Epidermal melanocyte (primary cell): ENCODE measurements around the gene PAPLN.
A peak's percentile ranks its signal among the peaks of the same experiment; 100 is the strongest.

Source experiments
- DNase-seq: peaks from one replicate; pipeline ENCODE4 v3.0.0; 2011; ENCODE audit warnings: low spot score; ENCODE audit not compliant: insufficient read length

PAPLN gene

DNA sequence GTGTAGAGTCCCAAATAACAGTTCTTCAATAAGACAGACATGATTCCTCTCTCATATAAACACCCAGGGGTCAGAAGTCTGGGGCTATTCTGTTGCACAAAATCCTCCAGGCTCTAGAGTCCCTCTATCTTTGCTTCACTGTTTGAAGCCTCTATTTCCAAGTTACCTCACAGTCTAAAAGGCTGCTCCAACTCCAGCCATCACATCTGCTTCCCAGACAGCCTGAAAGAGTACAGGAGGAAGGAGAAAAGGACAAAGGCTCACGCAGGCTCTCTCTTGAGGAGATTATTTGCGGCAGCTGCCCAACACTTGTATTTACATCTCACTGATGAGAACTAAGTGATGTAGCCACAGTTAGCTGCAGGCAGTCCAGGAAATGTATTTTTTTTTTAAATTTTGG is 6.4 kb downstream of the PAPLN start:
- no peak for DNase-seq

- no peak for DNase-seq
Measured at GRCh38 chr14:73244541-73245290, 7.4 kb downstream of the PAPLN start.

GRCh38 chr14:73245480-73246325 is 8.4 kb downstream of the PAPLN start:
- DNase-seq = peak; percentile 82

DNA sequence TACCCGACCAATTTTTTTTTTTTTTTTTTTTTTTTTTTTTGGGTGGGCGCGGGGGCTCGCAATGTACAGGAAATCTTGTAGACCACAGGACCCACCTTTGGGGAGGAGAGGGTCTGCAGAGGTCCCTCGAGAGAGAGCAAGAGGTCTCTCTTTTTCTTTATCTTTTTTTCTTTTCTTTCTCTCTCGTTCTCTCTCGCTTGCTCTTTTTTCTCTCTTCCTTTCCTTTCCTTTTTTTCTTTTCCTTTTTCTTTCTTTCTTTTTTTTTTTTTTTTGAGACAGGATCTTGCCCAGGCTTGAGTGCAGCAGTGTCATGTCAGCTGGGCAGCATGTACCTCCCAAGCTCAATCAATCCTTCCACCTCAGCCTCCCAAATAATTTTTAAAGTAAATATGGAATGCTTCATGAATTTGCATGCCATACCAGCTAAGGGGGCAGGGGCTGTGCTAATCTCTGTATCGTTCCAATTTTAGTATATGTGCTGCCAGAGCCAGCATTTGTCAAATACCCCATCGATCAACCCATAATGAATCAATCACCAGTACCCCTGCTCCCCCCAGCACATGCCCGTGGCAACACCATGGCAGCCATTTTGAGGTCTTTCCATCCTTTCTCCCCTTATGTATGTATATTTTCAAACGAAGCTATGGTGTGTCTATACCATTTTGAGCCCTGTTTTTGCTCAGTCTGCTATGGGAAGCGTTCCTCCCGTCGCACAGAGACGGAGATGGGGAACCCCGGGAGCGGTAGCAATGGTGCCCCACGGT is 9.3 kb downstream of the PAPLN start:
- no peak for DNase-seq

DNA sequence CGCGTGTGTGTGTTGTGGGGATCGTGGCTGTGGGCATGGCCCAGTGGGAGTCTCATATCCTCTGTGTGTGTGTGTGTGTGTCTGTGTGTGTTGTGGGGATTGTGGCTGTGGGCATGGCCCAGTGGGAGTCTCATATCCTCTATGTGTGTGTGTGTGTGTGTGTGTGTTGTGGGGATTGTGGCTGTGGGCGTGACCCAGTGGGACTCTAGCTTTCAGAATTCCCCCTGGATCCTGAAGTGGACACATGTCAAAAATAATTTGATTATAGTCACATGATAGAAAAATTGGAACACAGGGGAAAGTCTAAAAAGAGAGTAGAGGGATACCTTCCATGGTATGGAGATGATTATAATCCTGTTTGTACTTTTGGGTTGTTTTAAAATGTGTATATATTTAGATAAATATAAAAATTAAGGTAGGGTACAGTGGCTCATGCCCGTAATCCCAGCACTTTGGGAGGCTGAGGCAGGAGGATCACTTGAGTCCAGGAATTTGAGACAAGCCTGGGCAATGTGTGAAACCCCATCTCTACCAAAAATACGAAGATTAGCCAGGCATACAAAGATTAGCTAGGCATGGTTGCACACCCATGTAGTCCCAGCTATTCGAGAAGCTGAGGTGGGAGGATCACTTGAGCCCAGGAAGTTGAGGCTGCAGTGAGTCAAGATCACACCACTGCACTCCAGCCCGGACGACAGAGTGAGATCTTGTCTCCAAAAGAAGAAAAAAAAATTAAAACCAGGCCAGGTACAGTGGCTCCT is 11.0 kb downstream of the PAPLN start:
- no peak for DNase-seq

- no peak for DNase-seq
Measured at GRCh38 chr14:73249108-73249507, 11.8 kb downstream of the PAPLN start.

DNA sequence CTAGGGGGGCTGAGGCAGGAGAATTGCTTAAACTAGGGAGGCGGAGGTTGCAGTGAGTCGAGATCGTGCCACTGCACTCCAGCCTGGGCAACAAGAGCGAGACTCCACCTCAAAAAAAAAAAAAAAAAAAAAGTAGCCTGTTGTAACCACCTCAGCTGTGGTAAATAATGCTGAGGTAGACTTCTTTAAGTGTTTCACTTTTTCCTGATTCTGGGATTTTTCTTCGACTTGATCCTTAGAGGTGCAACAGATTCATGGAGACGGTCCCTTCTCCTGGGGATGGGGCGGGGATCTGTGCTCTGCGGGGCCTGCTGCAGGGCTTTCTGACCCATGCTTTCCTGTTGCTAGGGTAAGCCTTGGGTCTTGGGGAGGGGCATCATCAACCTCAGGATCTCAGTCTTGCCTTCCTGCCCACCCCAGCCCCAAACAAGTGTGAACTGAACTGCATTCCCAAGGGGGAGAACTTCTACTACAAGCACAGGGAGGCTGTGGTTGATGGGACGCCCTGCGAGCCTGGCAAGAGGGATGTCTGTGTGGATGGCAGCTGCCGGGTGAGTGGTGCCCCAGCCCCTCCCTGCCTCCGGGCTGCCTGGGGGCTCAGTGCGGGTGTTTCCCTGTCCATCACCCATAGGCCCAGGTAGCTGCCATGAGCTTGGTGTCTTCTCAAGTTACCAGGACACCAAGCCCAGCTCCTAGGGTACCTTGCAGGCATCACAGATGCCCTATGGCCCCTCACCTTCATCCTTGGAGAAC is 12.4 kb downstream of the PAPLN start:
- DNase-seq = no peak

- no peak for DNase-seq
Measured at GRCh38 chr14:73250317-73250713, 13.0 kb downstream of the PAPLN start.

DNA sequence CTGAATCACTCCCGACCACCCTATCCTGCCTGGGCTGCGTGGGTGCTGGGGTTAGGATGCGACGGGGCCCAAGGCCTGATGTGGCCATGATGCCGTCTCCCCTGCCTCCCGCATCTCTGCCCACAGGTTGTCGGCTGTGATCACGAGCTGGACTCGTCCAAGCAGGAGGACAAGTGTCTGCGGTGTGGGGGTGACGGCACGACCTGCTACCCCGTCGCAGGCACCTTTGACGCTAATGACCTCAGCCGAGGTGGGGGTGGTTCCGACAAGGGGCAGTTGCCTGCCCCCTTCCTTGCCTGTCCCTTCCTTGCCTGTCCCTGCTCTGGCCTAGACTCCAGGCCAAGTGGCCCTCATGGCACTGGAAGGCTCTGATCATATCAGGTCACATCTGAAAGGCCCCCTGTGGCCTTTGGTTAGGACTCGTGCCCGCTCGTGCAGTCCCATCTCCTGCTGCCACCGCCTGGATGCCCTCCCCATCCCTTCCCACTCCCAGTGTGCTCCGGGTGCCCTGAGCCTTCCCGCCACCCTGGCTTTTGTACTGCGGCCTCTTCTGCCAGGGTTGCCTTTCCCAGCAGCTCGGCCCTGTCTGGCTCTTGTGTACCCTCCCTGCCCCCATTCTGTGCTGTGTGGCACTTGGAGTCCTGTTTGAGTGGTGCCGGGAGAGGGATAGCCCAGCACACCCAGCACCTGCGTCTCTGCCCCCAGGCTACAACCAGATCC is 13.6 kb downstream of the PAPLN start:
- no peak for DNase-seq

- no peak for DNase-seq
Measured at GRCh38 chr14:73251516-73252215, 14.4 kb downstream of the PAPLN start.

- DNase-seq = no peak
Measured at GRCh38 chr14:73252491-73253322, 15.4 kb downstream of the PAPLN start.

DNA sequence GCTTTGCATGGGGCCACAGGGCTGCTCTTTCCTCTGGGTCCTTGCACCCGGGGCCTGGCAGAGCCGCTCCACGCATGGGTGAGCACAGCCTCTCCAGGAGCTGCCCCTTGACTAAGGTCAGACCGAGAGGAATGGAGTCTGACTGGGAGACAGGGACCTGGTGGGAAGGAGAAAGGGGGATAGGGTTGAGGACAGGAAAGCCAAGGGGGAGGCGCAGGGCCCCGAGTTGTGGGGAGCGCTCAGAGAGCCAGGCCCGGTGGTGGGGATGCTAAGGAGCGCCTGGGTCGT is 16.0 kb downstream of the PAPLN start:
- DNase-seq = no peak

GRCh38 chr14:73253721-73254120 is 16.4 kb downstream of the PAPLN start:
- DNase-seq = no peak

DNA sequence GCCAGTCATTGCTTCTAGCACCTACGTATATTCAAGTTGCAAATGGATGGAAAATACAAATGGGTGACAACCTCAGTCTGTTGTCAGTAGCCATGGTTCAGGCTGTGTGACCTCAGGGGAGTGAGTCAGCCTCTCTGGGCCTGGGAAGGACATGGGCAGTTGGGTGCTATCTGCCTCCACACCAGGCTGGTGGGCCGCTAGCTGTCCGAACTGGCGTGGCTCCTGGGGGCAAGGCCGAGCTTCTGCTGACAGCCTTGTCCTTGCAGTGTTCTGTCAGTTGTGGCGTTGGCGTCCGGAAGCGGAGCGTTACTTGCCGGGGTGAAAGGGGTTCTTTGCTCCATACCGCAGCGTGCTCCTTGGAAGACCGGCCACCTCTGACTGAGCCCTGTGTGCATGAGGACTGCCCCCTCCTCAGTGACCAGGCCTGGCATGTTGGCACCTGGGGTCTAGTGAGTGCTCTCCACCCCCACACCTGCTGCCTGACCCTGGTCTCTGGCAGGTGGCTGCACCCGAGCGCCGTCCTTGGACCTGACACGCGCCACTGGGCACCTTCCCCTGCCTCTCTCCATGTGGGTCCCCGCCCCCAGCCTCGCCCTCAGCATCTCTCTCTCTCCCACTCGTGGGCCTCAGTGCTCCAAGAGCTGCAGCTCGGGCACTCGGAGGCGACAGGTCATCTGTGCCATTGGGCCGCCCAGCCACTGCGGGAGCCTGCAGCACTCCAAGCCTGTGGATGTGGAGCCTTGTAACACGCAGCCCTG is 17.1 kb downstream of the PAPLN start:
- no peak for DNase-seq

- no peak for DNase-seq
Measured at GRCh38 chr14:73255005-73255400, 17.7 kb downstream of the PAPLN start.

- no peak for DNase-seq
Measured at GRCh38 chr14:73255693-73256225, 18.5 kb downstream of the PAPLN start.

DNA sequence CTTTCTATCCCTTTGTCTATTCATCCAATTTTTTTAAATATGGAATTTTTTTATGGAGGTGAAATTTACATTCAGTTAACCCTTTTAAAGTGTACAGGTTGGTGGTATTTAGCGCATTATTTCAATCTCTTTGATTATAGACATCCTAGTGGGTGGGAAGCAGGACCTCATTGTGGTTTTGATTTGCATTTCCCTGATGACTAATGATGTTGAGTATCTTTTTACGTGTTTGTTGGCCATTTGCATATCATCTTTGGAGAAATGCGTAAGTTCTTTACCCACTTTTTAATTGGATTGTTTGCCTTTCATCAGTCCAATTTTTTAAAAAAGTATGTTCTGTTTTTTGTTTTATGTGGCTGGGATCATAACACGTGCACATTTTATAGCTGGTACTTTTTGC is 20.8 kb downstream of the PAPLN start:
- DNase-seq = no peak
